Measurements from ENCODE around the gene CNOT3. TPM values are rescaled to one million over a fixed set of nuclear protein-coding genes. Genes with fewer than 3 reads are reported as not detected.

The CNOT3 gene
- total and polyA plus RNA-seq, 2 of the 13 experiments (the other 11 are each of a cell fraction or from before 2014, with no cell fraction given): 4.3 to 5.8 TPM

- TF ChIP-seq, protein P1, sequence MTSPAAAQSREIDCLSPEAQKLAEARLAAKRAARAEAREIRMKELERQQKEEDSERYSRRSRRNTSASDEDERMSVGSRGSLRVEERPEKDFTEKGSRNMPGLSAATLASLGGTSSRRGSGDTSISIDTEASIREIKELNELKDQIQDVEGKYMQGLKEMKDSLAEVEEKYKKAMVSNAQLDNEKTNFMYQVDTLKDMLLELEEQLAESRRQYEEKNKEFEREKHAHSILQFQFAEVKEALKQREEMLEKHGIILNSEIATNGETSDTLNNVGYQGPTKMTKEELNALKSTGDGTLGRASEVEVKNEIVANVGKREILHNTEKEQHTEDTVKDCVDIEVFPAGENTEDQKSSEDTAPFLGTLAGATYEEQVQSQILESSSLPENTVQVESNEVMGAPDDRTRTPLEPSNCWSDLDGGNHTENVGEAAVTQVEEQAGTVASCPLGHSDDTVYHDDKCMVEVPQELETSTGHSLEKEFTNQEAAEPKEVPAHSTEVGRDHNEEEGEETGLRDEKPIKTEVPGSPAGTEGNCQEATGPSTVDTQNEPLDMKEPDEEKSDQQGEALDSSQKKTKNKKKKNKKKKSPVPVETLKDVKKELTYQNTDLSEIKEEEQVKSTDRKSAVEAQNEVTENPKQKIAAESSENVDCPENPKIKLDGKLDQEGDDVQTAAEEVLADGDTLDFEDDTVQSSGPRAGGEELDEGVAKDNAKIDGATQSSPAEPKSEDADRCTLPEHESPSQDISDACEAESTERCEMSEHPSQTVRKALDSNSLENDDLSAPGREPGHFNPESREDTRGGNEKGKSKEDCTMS (CRISPR knock-in tag; conservative IDR thresholded peaks at IDR 0.05): no peak
- TF ChIP-seq RFXAP (CRISPR knock-in tag; IDR thresholded peaks at IDR 0.05; ENCODE audit: borderline replicate concordance) (no peak; the same call in 1 of the 2 replicates), EHMT2 (IDR thresholded peaks at IDR 0.05; ENCODE audit: borderline replicate concordance, low read depth, low read length) (no peak), ZNF547 (CRISPR knock-in tag; IDR thresholded peaks at IDR 0.05) (no peak), KMT2A (CRISPR knock-in tag; IDR thresholded peaks at IDR 0.05) (no peak), REST (IDR thresholded peaks at IDR 0.05; ENCODE audit: borderline replicate concordance in 1 of 2, low read depth in 1 of 2, low read length in 2 of 2) (no peak), ZSCAN29 (CRISPR knock-in tag; conservative IDR thresholded peaks at IDR 0.05) (no peak), ZFAT (CRISPR knock-in tag; conservative IDR thresholded peaks at IDR 0.05) (no peak), ZNF414 (CRISPR knock-in tag; IDR thresholded peaks at IDR 0.05) (no peak; the same call in 1 of the 2 replicates), KMT2B (CRISPR knock-in tag; IDR thresholded peaks at IDR 0.05) (no peak), ZNF275 (CRISPR knock-in tag; IDR thresholded peaks at IDR 0.05; ENCODE audit: borderline replicate concordance) (no peak), BCL6 (CRISPR knock-in tag; IDR thresholded peaks at IDR 0.05) (no peak; the same call in 1 of the 2 replicates), ZBTB21 (CRISPR knock-in tag; IDR thresholded peaks at IDR 0.05) (peak; percentile 8), FOXP1 (IDR thresholded peaks at IDR 0.05) (peak; percentile 86), FOXP1 (CRISPR knock-in tag; IDR thresholded peaks at IDR 0.05) (peak; percentile 64), ZNF777 (CRISPR knock-in tag; IDR thresholded peaks at IDR 0.05) (no peak), ZBTB7B (CRISPR knock-in tag; IDR thresholded peaks at IDR 0.05) (no peak)
- TF ChIP-seq, protein P2, sequence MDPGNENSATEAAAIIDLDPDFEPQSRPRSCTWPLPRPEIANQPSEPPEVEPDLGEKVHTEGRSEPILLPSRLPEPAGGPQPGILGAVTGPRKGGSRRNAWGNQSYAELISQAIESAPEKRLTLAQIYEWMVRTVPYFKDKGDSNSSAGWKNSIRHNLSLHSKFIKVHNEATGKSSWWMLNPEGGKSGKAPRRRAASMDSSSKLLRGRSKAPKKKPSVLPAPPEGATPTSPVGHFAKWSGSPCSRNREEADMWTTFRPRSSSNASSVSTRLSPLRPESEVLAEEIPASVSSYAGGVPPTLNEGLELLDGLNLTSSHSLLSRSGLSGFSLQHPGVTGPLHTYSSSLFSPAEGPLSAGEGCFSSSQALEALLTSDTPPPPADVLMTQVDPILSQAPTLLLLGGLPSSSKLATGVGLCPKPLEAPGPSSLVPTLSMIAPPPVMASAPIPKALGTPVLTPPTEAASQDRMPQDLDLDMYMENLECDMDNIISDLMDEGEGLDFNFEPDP (CRISPR knock-in tag; conservative IDR thresholded peaks at IDR 0.05): no peak
- TF ChIP-seq, protein P3, sequence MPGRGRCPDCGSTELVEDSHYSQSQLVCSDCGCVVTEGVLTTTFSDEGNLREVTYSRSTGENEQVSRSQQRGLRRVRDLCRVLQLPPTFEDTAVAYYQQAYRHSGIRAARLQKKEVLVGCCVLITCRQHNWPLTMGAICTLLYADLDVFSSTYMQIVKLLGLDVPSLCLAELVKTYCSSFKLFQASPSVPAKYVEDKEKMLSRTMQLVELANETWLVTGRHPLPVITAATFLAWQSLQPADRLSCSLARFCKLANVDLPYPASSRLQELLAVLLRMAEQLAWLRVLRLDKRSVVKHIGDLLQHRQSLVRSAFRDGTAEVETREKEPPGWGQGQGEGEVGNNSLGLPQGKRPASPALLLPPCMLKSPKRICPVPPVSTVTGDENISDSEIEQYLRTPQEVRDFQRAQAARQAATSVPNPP (CRISPR knock-in tag; IDR thresholded peaks at IDR 0.05): no peak
Observed at GRCh38 chr19:54189735-54190502, 52.4 kb downstream of the CNOT3 start (continued).

All from HepG2 (cell line).